SK-N-SH (cell line): ENCODE results near the gene PPIP5K1. TPM values are rescaled to one million over a fixed set of nuclear protein-coding genes. Genes with fewer than 3 reads are reported as not detected.

ENCODE experiments used
- CTCF ChIA-PET: fragments of 300-600, 350-600 bp; formaldehyde crosslinking; extraction: SDS; loops from one replicate; lab custom pipeline; 2021; lab: Yijun Ruan, JAX
- POLR2A ChIA-PET: fragments of 350-600 bp; sonication (Branson Sonifier 250); formaldehyde crosslinking; extraction: SDS; loops from one replicate; lab custom pipeline; 2020; ENCODE audit warnings: antibody characterized with exemption, inconsistent platforms; lab: Yijun Ruan, JAX
- DNase-seq: peaks from one replicate; pipeline ENCODE4 v3.0.0; 2012
- H2AFZ ChIP-seq: fragments of 200-600 bp; sonication (generic); 2 replicates; pipeline ENCODE4 v1.8.1; 2016; ENCODE audit warnings: antibody characterized with exemption, mild to moderate bottlenecking, low read depth
- H3F3A ChIP-seq: fragments of 200-600 bp; sonication (generic); replicated peaks from 2 replicates; pipeline ENCODE3; 2016; ENCODE audit warnings: antibody characterized with exemption, mild to moderate bottlenecking; ENCODE audit not compliant: insufficient read depth
- H3K27ac ChIP-seq, 2 experiments: fragments of 200-500 bp in 1 of 2; fragments of 200-600 bp in 1 of 2; sonication (Bioruptor generic) in 1 of 2; sonication (generic), shearing (Covaris generic) in 1 of 2; 2 replicates each; pipeline versions ENCODE4 v1.5.1 to v1.6.1; 2014 to 2016; ENCODE audit warnings: low read depth in 2 of 2, inconsistent platforms in 1 of 2, low read length in 1 of 2, mild to moderate bottlenecking in 1 of 2, mixed read lengths in 1 of 2
- H3K27me3 ChIP-seq: fragments of 200-600 bp; sonication (generic), shearing (Covaris generic); 2 replicates; pipeline ENCODE4 v1.6.1; 2016; ENCODE audit warnings: mixed run types; ENCODE audit not compliant: insufficient read depth
- H3K36me3 ChIP-seq, 2 experiments: fragments of 200-500 bp in 1 of 2; fragments of 200-600 bp in 1 of 2; sonication (Bioruptor generic) in 1 of 2; sonication (generic) in 1 of 2; replicated peaks in 1 of 2; 2 replicates each; pipeline versions ENCODE3 to v1.5.1; 2014 to 2016; ENCODE audit warnings: low read length in 1 of 2, mild to moderate bottlenecking in 1 of 2; ENCODE audit not compliant: insufficient read depth in 2 of 2, control insufficient read depth in 1 of 2
- H3K4me1 ChIP-seq, 2 experiments: fragments of 200-500 bp in 1 of 2; fragments of 200-600 bp in 1 of 2; sonication (Bioruptor generic) in 1 of 2; sonication (generic), shearing (Covaris generic) in 1 of 2; 2 replicates each; pipeline versions ENCODE4 v1.5.1 to v1.6.1; 2014 to 2016; ENCODE audit warnings: low read depth in 1 of 2, low read length in 1 of 2, mixed run types in 1 of 2; ENCODE audit not compliant: insufficient read depth in 2 of 2, control insufficient read depth in 1 of 2
- H3K4me2 ChIP-seq: fragments of 200-600 bp; sonication (generic), shearing (Covaris generic); 2 replicates; pipeline ENCODE4 v1.6.1; 2017; ENCODE audit warnings: mixed run types
- H3K4me3 ChIP-seq, 2 experiments: fragments of 200-500 bp in 1 of 2; fragments of 200-600 bp in 1 of 2; sonication (Bioruptor generic) in 1 of 2; sonication (generic), shearing (Covaris generic) in 1 of 2; 2 replicates each; pipeline versions ENCODE4 v1.5.1 to v1.8.1; 2014 to 2016; ENCODE audit warnings: low read depth in 2 of 2, inconsistent platforms in 1 of 2, low read length in 1 of 2, mild to moderate bottlenecking in 1 of 2, mixed read lengths in 1 of 2, moderate library complexity in 1 of 2
- H3K79me2 ChIP-seq: fragments of 200-600 bp; sonication (generic); 2 replicates; pipeline ENCODE4 v1.8.1; 2017; ENCODE audit warnings: mild to moderate bottlenecking; ENCODE audit not compliant: insufficient read depth
- H3K9ac ChIP-seq: fragments of 200-600 bp; sonication (generic); 2 replicates; pipeline ENCODE4 v1.6.1; 2017; ENCODE audit warnings: mixed run types
- H3K9me2 ChIP-seq: fragments of 200-600 bp; sonication (generic); 2 replicates; pipeline ENCODE4 v1.6.1; 2017; ENCODE audit warnings: mixed run types
- H3K9me3 ChIP-seq: fragments of 200-600 bp; sonication (generic); 2 replicates; pipeline ENCODE4 v1.6.1; 2017; ENCODE audit warnings: mixed run types, mild to moderate bottlenecking, moderate library complexity
- H4K20me1 ChIP-seq: fragments of 200-600 bp; sonication (generic); 2 replicates; pipeline ENCODE4 v1.6.1; 2017; ENCODE audit warnings: mild to moderate bottlenecking, mixed run types; ENCODE audit not compliant: insufficient read depth
- CHD2 ChIP-seq: fragments of 150-350 bp; IDR thresholded peaks from 2 replicates; pipeline ENCODE4 v1.6.1; 2018; ENCODE audit warnings: low read length; ENCODE audit not compliant: partially characterized antibody
- ELF1 ChIP-seq: IDR thresholded peaks from 2 replicates; pipeline ENCODE4 v1.4.0; 2012
- EP300 ChIP-seq, 2 experiments: IDR thresholded peaks; 2 replicates each; pipeline versions ENCODE4 v1.4.0 to v1.6.1; 2012; ENCODE audit warnings: borderline replicate concordance in 1 of 2, low read depth in 1 of 2, low read length in 1 of 2
- EZH2phosphoT487 ChIP-seq: fragments of 200-600 bp; sonication (generic); IDR thresholded peaks from 2 replicates; pipeline ENCODE4 v1.6.1; 2017; ENCODE audit warnings: low read depth, mixed run types, mild to moderate bottlenecking, antibody characterized with exemption, moderate library complexity, borderline replicate concordance
- FOSL2 ChIP-seq: IDR thresholded peaks from 2 replicates; pipeline ENCODE4 v1.4.0; 2012; ENCODE audit warnings: low read depth, mild to moderate bottlenecking, moderate library complexity, borderline replicate concordance
- FOXJ3 ChIP-seq: sonication (generic); formaldehyde crosslinking; IDR thresholded peaks from 2 replicates; pipeline ENCODE4 v1.5.1; 2020; ENCODE audit warnings: mild to moderate bottlenecking, missing genetic modification reagents
- FOXM1 ChIP-seq: IDR thresholded peaks from 2 replicates; pipeline ENCODE4 v1.4.0; 2012; ENCODE audit warnings: low read depth, mild to moderate bottlenecking
- JUND ChIP-seq: IDR thresholded peaks from 2 replicates; pipeline ENCODE4 v1.4.0; 2012
- MEF2A ChIP-seq: IDR thresholded peaks from 2 replicates; pipeline ENCODE4 v1.4.0; 2012; ENCODE audit warnings: low read depth, borderline replicate concordance
- NFIC ChIP-seq: IDR thresholded peaks from 2 replicates; pipeline ENCODE4 v1.4.0; 2012; ENCODE audit warnings: borderline replicate concordance
- SMC3 ChIP-seq: IDR thresholded peaks from 2 replicates; pipeline ENCODE4 v1.6.1; 2012; ENCODE audit warnings: low read depth, low read length, improper control_type of control experiment
- TAF1 ChIP-seq: IDR thresholded peaks from 2 replicates; pipeline ENCODE4 v1.6.1; 2012; ENCODE audit warnings: low read depth, mild to moderate bottlenecking, low read length, moderate library complexity, borderline replicate concordance
- TCF12 ChIP-seq: IDR thresholded peaks from 2 replicates; pipeline ENCODE4 v1.4.0; 2012
- USF1 ChIP-seq: IDR thresholded peaks from 2 replicates; pipeline ENCODE4 v1.4.0; 2012; ENCODE audit warnings: low read depth, borderline replicate concordance
- YY1 ChIP-seq: IDR thresholded peaks from 2 replicates; pipeline ENCODE4 v1.4.0; 2012; ENCODE audit warnings: low read depth, mild to moderate bottlenecking
- WGBS: methylation state at CpG from one replicate; pipeline ENCODE4 v1.1.6; 2017; ENCODE audit warnings: low lambda C conversion rate; 5-methylcytosine and 5-hydroxymethylcytosine counted together
- polyA plus RNA-seq, 3 experiments: library from polyadenylated mRNA; depleted of rRNA; stranded (reverse); fragments of >200 nt; gene quantifications; 2 replicates each; pipeline ENCODE4 v1.2.3, GENCODE V29; 2012
- TF ChIP-seq, protein P1 (sequence below): IDR thresholded peaks from 2 replicates; pipeline ENCODE4 v1.6.1; 2012; ENCODE audit warnings: mild to moderate bottlenecking, low read depth, low read length, moderate library complexity
- TF ChIP-seq, protein P2 (sequence below): IDR thresholded peaks from 2 replicates; pipeline ENCODE4; 2012
- TF ChIP-seq, protein P3 (sequence below): IDR thresholded peaks from 2 replicates; pipeline ENCODE4 v1.4.0; 2012; ENCODE audit warnings: low read depth
- TF ChIP-seq, protein P4 (sequence below): fragments of 150-350 bp; IDR thresholded peaks from 2 replicates; pipeline ENCODE4 v1.6.1; 2016; ENCODE audit warnings: mild to moderate bottlenecking, low read depth, low read length

PPIP5K1 gene
- polyA plus RNA-seq, 1 of the 3 experiments (the other 2 are of a cell fraction), result 28.5 TPM

- no peaks in the 10 kb centered on the region for H3K27me3 ChIP-seq
- no peaks in the 10 kb centered on the region for H3K9me3 ChIP-seq
- H3K27ac ChIP-seq, result no peak overlapping the region
- POLR2A ChIA-PET, result no interaction called here
- no peak for DNase-seq
- 91% methylated on average over 8 of the region's 15 CpGs for WGBS
- no peaks in the 10 kb centered on the region for H3K79me2 ChIP-seq
- no peak overlapping the region for H2AFZ ChIP-seq
- no peak overlapping the region for H3K4me2 ChIP-seq
- H4K20me1 ChIP-seq, result no peaks in the 10 kb centered on the region
- no peak overlapping the region for H3K9ac ChIP-seq
- no peaks in the 10 kb centered on the region for H3F3A ChIP-seq
- CTCF ChIA-PET, result interaction anchor here (0.6 kb wide), 1 partner anchor 197 kb away, joined by 3 read pairs; no protein-coding TSS in a partner anchor
- TF ChIP-seq ELF1 (no peak), NFIC (no peak), TAF1 (no peak), CHD2 (no peak), FOSL2 (no peak), SMC3 (no peak), FOXJ3 (no peak), USF1 (no peak), YY1 (no peak), JUND (no peak), EP300 (IDR thresholded peaks at IDR 0.05; ENCODE audit: borderline replicate concordance in 1 of 2, low read depth in 1 of 2, low read length in 1 of 2) (no peak), MEF2A (no peak), FOXM1 (no peak), TCF12 (no peak), EZH2phosphoT487 (no peak)
- TF ChIP-seq, protein P1, sequence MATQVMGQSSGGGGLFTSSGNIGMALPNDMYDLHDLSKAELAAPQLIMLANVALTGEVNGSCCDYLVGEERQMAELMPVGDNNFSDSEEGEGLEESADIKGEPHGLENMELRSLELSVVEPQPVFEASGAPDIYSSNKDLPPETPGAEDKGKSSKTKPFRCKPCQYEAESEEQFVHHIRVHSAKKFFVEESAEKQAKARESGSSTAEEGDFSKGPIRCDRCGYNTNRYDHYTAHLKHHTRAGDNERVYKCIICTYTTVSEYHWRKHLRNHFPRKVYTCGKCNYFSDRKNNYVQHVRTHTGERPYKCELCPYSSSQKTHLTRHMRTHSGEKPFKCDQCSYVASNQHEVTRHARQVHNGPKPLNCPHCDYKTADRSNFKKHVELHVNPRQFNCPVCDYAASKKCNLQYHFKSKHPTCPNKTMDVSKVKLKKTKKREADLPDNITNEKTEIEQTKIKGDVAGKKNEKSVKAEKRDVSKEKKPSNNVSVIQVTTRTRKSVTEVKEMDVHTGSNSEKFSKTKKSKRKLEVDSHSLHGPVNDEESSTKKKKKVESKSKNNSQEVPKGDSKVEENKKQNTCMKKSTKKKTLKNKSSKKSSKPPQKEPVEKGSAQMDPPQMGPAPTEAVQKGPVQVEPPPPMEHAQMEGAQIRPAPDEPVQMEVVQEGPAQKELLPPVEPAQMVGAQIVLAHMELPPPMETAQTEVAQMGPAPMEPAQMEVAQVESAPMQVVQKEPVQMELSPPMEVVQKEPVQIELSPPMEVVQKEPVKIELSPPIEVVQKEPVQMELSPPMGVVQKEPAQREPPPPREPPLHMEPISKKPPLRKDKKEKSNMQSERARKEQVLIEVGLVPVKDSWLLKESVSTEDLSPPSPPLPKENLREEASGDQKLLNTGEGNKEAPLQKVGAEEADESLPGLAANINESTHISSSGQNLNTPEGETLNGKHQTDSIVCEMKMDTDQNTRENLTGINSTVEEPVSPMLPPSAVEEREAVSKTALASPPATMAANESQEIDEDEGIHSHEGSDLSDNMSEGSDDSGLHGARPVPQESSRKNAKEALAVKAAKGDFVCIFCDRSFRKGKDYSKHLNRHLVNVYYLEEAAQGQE, result no peak
- TF ChIP-seq, protein P2, sequence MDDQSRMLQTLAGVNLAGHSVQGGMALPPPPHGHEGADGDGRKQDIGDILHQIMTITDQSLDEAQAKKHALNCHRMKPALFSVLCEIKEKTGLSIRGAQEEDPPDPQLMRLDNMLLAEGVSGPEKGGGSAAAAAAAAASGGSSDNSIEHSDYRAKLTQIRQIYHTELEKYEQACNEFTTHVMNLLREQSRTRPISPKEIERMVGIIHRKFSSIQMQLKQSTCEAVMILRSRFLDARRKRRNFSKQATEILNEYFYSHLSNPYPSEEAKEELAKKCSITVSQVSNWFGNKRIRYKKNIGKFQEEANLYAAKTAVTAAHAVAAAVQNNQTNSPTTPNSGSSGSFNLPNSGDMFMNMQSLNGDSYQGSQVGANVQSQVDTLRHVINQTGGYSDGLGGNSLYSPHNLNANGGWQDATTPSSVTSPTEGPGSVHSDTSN, result no peak
- TF ChIP-seq, protein P3, sequence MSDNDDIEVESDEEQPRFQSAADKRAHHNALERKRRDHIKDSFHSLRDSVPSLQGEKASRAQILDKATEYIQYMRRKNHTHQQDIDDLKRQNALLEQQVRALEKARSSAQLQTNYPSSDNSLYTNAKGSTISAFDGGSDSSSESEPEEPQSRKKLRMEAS, result no peak
- TF ChIP-seq, protein P4, sequence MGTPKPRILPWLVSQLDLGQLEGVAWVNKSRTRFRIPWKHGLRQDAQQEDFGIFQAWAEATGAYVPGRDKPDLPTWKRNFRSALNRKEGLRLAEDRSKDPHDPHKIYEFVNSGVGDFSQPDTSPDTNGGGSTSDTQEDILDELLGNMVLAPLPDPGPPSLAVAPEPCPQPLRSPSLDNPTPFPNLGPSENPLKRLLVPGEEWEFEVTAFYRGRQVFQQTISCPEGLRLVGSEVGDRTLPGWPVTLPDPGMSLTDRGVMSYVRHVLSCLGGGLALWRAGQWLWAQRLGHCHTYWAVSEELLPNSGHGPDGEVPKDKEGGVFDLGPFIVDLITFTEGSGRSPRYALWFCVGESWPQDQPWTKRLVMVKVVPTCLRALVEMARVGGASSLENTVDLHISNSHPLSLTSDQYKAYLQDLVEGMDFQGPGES, result no peak
- no peaks in the 10 kb centered on the region for H3K9me2 ChIP-seq
- H3K36me3 ChIP-seq, result peaks cover 0 to 14% of the 10 kb centered on the region in 2 experiments
- H3K4me1 ChIP-seq, result no peaks in the 10 kb centered on the region
- H3K4me3 ChIP-seq, result no peak overlapping the region
Measured at GRCh38 chr15:43529141-43529540, 60.9 kb downstream of the PPIP5K1 start.
